ENCODE measurements around the gene MCC.

GRCh38 chr5:113381791-113382190, 106.5 kb downstream of the MCC start:
- TF ChIP-seq POLR2A (IDR thresholded peaks at IDR 0.05; ENCODE audit: low read depth) (no peak), CTCF (IDR thresholded peaks at IDR 0.05) (no peak)
